Measurements from ENCODE around the gene SORCS2. TPM values are rescaled to one million over a fixed set of nuclear protein-coding genes. Genes with fewer than 3 reads are reported as not detected.

The SORCS2 gene
- total and polyA plus RNA-seq, 3 donors from 2014 or later: 2.7 to 4.6 (median 2.9) TPM

GRCh38 chr4:7253837-7254236 is 61.5 kb downstream of the SORCS2 start:
- intact Hi-C loops (cut with DNase I; ENCODE audit: low total_unique reads): no loop called here
- 81 to 84% methylated on average over 4 of the region's 4 CpGs for WGBS, 2 donors
- H3K4me1 ChIP-seq: peaks cover 10% of the 10 kb centered on the region
- H3K36me3 ChIP-seq (ENCODE audit: low read depth, missing control alignments): no peaks in the 10 kb centered on the region
- no peaks in the 10 kb centered on the region for H3K27me3 ChIP-seq
- no peak for TF ChIP-seq POLR2A (IDR thresholded peaks at IDR 0.05)
- no peak for TF ChIP-seq CTCF (IDR thresholded peaks at IDR 0.05)
- H3K27ac ChIP-seq: no peak overlapping the region
- no peak for DNase-seq
- H3K4me3 ChIP-seq: no peak overlapping the region
- H3K9me3 ChIP-seq: no peaks in the 10 kb centered on the region

GRCh38 chr4:7254736-7255487 is 62.6 kb downstream of the SORCS2 start:
- no peaks in the 10 kb centered on the region for H3K27me3 ChIP-seq
- 83% methylated on average over 15 to 17 of the region's 17 CpGs for WGBS, 2 donors
- TF ChIP-seq CTCF (IDR thresholded peaks at IDR 0.05) (no peak), POLR2A (IDR thresholded peaks at IDR 0.05) (no peak)
- no peaks in the 10 kb centered on the region for H3K9me3 ChIP-seq
- DNase-seq: no peak
- H3K4me1 ChIP-seq: peaks cover 10% of the 10 kb centered on the region
- H3K4me3 ChIP-seq: no peak overlapping the region
- H3K36me3 ChIP-seq (ENCODE audit: low read depth, missing control alignments): no peaks in the 10 kb centered on the region
- no peak overlapping the region for H3K27ac ChIP-seq
- intact Hi-C loops (cut with DNase I; ENCODE audit: low total_unique reads): no loop called here

- no peak overlapping the region for H3K27ac ChIP-seq
- peaks cover 8% of the 10 kb centered on the region for H3K4me1 ChIP-seq
- WGBS, 2 donors: 76 to 90% methylated on average over 7 to 14 of the region's 14 CpGs
- no peaks in the 10 kb centered on the region for H3K9me3 ChIP-seq
- intact Hi-C loops (cut with DNase I; ENCODE audit: low total_unique reads): no loop called here
- H3K27me3 ChIP-seq: no peaks in the 10 kb centered on the region
- TF ChIP-seq POLR2A (IDR thresholded peaks at IDR 0.05) (no peak), CTCF (IDR thresholded peaks at IDR 0.05) (no peak)
- DNase-seq: no peak
- H3K36me3 ChIP-seq (ENCODE audit: low read depth, missing control alignments): no peaks in the 10 kb centered on the region
- H3K4me3 ChIP-seq: no peak overlapping the region
Measured at GRCh38 chr4:7255488-7255881, 63.1 kb downstream of the SORCS2 start.

- intact Hi-C loops (cut with DNase I; ENCODE audit: low total_unique reads): no loop called here
- H3K9me3 ChIP-seq: no peaks in the 10 kb centered on the region
- no peak for DNase-seq
- peaks cover 5% of the 10 kb centered on the region for H3K4me1 ChIP-seq
- H3K4me3 ChIP-seq: no peak overlapping the region
- no peak for TF ChIP-seq CTCF (IDR thresholded peaks at IDR 0.05)
- TF ChIP-seq POLR2A (IDR thresholded peaks at IDR 0.05): no peak
- no peaks in the 10 kb centered on the region for H3K36me3 ChIP-seq (ENCODE audit: low read depth, missing control alignments)
- no peak overlapping the region for H3K27ac ChIP-seq
- H3K27me3 ChIP-seq: no peaks in the 10 kb centered on the region
- WGBS, 2 donors: 93 to 100% methylated on average over 3 to 6 of the region's 6 CpGs
Measured at GRCh38 chr4:7255996-7256395, 63.7 kb downstream of the SORCS2 start.
